C1 segment of cervical spinal cord (tissue), 14 donors: ENCODE results near the gene ZNF534.
"Not testable (repeated sequence)": the region's sequence is repeated elsewhere in the genome, so short reads cannot be mapped to it uniquely, and the experiment has no call there.

Experiments
- DNase-seq, 14 donors: peaks; one replicate each; lab custom pipeline; 2025; lab: John Stamatoyannopoulos, UW

ZNF534 gene

GRCh38 chr19:52498571-52498970 lies 69.6 kb downstream of the ZNF534 start:
- no peak for DNase-seq

- not testable (repeated sequence) for DNase-seq
Observed at GRCh38 chr19:52500474-52500873, 71.5 kb downstream of the ZNF534 start.

GRCh38 chr19:52500991-52501390 lies 72.0 kb downstream of the ZNF534 start:
- DNase-seq = not testable (repeated sequence)
